Ovary (tissue), 3 donors: Measurements from ENCODE around the gene PTGFR.

ENCODE experiments used
- CTCF ChIP-seq, 3 donors: fragments of 450-650 bp in 2 of 3; fragments of 200-600 bp in 1 of 3; IDR thresholded peaks; one replicate each; pipeline versions ENCODE4 v1.5.1 to v1.8.0; 2016 to 2022; ENCODE audit warnings: antibody characterized with exemption in 3 of 3, mild to moderate bottlenecking in 1 of 3
- POLR2A ChIP-seq: fragments of 450-650 bp; IDR thresholded peaks from one replicate; pipeline ENCODE4 v1.6.1; 2017; ENCODE audit warnings: antibody characterized with exemption, mild to moderate bottlenecking, moderate library complexity
- donor health status: DM: no; HTN: no; CAD: no.

- TF ChIP-seq CTCF (IDR thresholded peaks at IDR 0.05) (no peak), POLR2A (no peak)
These were observed 6.9 kb upstream of the PTGFR start for GRCh38 chr1:78483903-78484302.
